Right renal pelvis (tissue), 4 donors: ENCODE measurements around the gene WDR12. TPM values are rescaled to one million over a fixed set of nuclear protein-coding genes. Genes with fewer than 3 reads are reported as not detected.
"Not testable (repeated sequence)": the region's sequence is repeated elsewhere in the genome, so short reads cannot be mapped to it uniquely, and the experiment has no call there.

Experiments
- DNase-seq, 4 donors: peaks; one replicate each; pipeline ENCODE4 v3.0.0-alpha.2; 2013; ENCODE audit warnings: low read depth in 4 of 4, low spot score in 3 of 4, missing footprints in 1 of 4
- polyA plus RNA-seq, 4 donors: library from polyadenylated mRNA; unstranded; fragments of 120-200 nt; gene quantifications; one replicate each; pipeline ENCODE4 v1.2.1, GENCODE V29; 2013; ENCODE audit not compliant: insufficient read length in 4 of 4

Gene WDR12
- polyA plus RNA-seq, 4 donors = 107 to 125 (median 111) TPM

DNA sequence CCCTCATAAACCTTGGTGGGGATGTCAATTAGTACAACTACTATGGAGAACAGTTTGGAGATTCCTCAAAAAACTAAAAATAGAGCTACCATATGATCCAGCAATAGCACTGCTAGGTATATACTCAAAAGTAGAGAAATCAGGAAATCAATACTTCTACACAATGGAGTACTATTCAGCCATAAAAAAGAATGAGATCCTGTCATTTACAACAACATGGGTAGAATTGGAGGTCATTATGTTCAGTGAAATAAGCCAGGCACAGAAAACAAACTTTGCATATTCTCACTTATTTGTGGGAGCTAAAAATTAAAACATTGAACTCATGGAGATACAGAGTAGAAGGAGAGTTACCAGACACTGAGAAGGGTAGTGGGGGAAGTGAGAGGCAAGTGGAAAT, 6.0 kb downstream of the WDR12 start:
- DNase-seq = not testable (repeated sequence)

GRCh38 chr2:202885190-202885589, 26.3 kb downstream of the WDR12 start:
- no peak for DNase-seq

GRCh38 chr2:202883987-202884675, 27.3 kb downstream of the WDR12 start:
- DNase-seq = no peak

DNA sequence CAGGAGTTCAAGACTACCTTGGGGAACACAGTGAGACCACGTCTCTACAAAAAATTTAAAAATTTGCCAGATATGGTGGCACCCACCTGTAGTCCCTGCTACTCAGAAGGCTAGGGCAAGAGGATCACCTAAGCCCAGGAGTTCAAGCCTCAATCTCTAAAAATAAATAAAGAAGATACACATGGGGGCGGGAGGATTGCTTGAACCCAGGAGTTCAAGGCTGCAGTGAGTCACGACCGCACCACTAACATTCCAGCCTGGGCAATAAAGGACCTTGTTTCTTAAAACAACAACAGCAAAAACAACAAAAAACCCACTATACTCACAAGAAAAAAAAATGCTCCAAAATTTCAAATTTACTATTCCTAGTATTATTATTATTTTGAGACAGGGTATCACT, 29.9 kb downstream of the WDR12 start:
- no peak for DNase-seq

GRCh38 chr2:202877699-202878098, 33.8 kb downstream of the WDR12 start:
- no peak for DNase-seq

- DNase-seq = peak; percentile 54 to 74 (median 59)
These were observed 40.0 kb downstream of the WDR12 start, which contains the start of gene ICA1L for GRCh38 chr2:202871300-202872141. Gene ICA1L, minus strand, starts transcription at chr2:202871766. Its CDS starts 42,757 bp downstream, at chr2:202829009.

DNA sequence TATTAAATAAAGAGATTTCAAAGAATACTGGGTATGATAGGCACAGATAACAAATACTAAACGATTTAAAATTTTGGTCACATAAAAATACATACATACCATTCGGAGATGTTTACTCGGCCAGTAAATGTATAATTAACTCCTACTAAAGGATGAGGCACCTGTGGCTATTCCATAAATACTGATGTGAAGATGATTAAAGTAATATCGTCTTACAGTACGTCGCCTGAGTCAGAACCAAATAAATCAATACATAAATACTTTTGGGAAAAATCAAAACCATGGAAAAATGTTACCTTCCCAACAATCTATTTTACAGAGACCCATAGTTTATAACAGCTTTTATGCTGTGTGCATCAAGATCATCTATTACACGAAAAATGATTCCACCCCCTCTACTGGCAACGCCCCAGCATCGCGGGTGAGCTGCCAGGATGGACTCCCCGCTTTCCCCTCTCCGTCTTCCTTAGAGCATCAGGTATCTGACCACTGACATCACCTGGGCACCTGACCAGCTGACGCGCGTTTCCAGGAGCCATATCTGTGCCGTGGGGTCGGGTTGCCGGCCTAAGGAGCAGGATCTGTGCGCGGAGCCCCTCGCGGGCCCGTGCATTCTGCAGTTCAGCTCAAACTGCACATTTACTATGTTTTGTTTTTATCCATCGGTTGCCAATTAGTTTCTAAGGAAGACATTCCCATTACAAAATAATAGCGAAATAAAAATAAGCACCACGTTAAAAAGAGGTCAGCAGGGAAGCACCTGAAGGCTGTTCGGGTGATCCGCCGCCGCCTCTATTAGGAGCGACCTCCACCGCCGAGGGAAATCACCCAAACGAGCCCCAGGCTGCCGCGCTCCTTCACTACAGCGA, 40.8 kb downstream of the WDR12 start:
- DNase-seq = peak; percentile 52 to 73 (median 62)

- DNase-seq = no peak
These were observed 49.5 kb downstream of the WDR12 start for GRCh38 chr2:202861987-202862386.

- DNase-seq = no peak
These were observed 52.9 kb downstream of the WDR12 start for GRCh38 chr2:202858601-202859000.

DNA sequence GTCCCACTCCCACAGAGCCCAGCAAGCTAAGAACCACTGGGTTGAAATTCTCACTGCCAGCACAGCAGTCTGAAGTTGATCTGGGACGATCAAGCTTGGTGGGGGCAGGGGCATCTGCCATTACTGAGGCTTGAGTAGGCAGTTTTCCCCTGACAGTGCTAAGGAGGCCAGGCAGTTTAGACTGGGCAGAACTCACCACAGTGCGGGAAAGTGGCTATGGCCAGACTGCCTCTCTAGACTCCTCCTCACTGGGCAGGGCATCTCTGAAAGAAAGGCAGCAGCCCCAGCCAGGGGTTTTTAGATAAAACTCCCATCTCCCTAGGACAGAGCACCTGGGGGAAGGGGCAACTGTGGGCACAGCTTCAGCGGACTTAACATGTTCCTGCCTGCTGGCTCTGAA, 62.1 kb downstream of the WDR12 start:
- not testable (repeated sequence) for DNase-seq

GRCh38 chr2:202848813-202849212, 62.7 kb downstream of the WDR12 start:
- no peak for DNase-seq

DNA sequence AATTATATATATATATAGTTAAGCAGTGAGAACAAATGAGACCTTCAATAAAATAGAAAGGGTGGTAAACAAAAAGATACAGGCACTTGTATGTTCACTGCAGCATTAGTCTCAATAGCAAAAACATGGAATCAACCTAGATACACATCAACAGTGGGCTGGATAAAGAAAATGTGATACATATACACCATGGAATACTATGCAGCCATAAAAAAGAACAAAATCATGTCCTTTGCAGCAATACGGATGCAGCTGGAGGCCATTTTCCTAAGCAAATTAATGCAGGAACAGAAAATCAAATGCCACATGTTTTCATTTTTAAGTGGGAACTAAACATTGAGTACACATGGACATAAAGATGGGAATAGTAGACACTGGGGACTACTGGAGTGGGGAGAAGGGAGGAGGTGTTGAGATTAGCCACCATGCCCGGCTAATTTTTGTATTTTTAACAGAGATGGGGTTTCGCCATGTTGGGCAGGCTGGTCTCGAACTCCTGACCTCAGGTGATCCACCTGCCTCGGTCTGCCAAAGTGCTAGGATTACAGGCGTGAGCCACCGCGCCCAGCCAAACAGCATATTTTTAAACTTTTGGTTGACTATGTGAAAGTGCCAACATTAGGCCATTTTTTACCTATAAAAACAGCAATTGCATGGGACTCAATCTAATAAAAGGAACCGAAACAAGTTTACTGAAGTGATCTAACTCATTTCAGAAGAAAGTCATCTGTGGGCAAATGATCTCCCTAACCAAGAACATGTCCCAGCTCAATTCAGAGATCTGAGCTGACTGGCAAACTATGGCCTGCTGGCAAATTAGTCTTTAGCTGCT, 63.6 kb downstream of the WDR12 start:
- no peak for DNase-seq

DNA sequence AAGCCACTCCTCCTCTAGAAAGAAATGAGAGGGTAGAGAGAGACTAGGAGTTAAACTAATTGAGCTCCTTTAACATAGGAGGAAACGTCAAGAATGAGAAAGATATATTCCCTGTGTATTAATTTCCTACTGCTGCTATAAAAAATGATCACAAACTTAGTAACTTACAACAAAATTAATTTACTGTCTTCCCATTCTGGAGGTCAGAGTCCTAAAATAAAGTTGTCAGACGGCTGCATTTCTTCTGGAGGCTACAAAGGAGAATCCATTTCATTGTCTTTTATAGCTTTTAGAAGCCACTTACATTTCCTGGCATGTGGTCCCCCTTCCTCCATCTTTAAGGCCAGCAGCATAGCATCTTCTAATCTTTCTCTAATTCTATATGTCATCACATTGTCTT, 66.8 kb downstream of the WDR12 start:
- DNase-seq = peak in 3 of 4 donors; percentile 27 to 41 (median 35)

DNA sequence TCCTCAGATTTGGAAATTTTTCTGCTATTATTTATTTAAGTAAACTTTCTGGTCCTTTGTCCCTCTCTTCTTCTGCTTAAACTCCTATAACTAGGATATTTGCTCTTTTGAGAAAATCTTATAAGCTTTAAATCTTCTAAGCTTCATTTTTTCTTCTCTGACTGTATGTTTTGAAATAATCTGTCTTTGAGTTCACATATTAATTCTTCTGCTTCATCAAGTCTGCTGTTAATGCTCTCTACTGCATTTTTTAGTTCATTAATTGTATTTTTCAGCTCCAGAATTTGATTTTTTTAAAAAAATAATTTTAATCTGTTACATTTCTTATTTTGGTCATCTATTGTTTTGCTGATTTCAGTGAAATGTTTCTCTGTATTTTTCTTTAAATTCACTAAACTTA, 68.8 kb downstream of the WDR12 start:
- DNase-seq = no peak

GRCh38 chr2:202841090-202841867, 70.2 kb downstream of the WDR12 start:
- DNase-seq = no peak

GRCh38 chr2:202831242-202832220, 79.9 kb downstream of the WDR12 start:
- peak in 2 of 4 donors; percentile 29 to 32 for DNase-seq

DNA sequence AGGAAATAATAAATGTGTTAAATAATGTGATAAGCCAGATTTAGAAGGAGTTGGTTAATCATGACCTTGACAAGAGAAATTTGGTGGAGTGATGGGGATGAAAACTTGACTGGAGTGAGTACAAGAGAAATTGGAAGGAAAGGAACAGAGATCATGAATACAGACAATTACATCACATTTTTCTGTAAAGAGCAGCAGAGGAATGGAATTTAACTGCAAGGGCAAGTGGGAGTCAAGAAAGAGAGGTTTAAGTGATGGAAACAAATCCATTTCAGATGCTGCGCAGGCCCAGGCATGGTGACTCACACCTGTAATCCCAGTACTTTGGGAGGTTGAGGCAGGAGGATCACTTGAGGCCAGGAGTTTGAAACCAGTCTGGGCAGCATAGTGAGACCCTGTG, 86.6 kb downstream of the WDR12 start:
- DNase-seq = no peak
